Sigmoid colon (tissue), 7 donors: Measurements from ENCODE around the gene FNTB. TPM values are rescaled to one million over a fixed set of nuclear protein-coding genes. Genes with fewer than 3 reads are reported as not detected.

Experiments used
- DNase-seq: peaks from one replicate; pipeline ENCODE4 v3.0.0-alpha.2; 2019
- H3K27ac ChIP-seq, 4 donors: fragments of 200-600 bp; sonication (generic); one replicate each; pipeline ENCODE4 v1.5.1; 2016 to 2019; ENCODE audit warnings: mild to moderate bottlenecking in 1 of 4
- H3K27me3 ChIP-seq, 3 donors: fragments of 200-600 bp; sonication (generic); one replicate each; pipeline ENCODE4 v1.5.1; 2019; ENCODE audit warnings: mild to moderate bottlenecking in 1 of 3
- H3K36me3 ChIP-seq, 4 donors: fragments of 200-600 bp; sonication (generic); one replicate each; pipeline ENCODE4 v1.5.1; 2016 to 2019
- H3K4me1 ChIP-seq, 4 donors: fragments of 200-600 bp; sonication (generic); one replicate each; pipeline ENCODE4 v1.5.1; 2017 to 2019
- H3K4me3 ChIP-seq, 4 donors: fragments of 200-600 bp; sonication (generic); one replicate each; pipeline ENCODE4 v1.5.1; 2017 to 2019; ENCODE audit warnings: mild to moderate bottlenecking in 2 of 4, moderate library complexity in 1 of 4
- H3K9me3 ChIP-seq, 4 donors: fragments of 200-600 bp in 3 of 4; sonication (generic) in 3 of 4; one replicate each; pipeline versions ENCODE4 v1.5.1 to v1.6.1; 2013 to 2019
- EP300 ChIP-seq, 4 donors: sonication (generic); formaldehyde crosslinking; IDR thresholded peaks; one replicate each; pipeline ENCODE4 v1.6.1; 2017; ENCODE audit warnings: antibody characterized with exemption in 4 of 4
- POLR2A ChIP-seq, 2 donors: fragments of 450-650 bp; IDR thresholded peaks; one replicate each; pipeline ENCODE4 v1.6.1; 2016; ENCODE audit warnings: antibody characterized with exemption in 2 of 2, mild to moderate bottlenecking in 2 of 2, moderate library complexity in 2 of 2
- POLR2AphosphoS5 ChIP-seq, 4 donors: sonication (generic); formaldehyde crosslinking; IDR thresholded peaks; one replicate each; pipeline ENCODE4 v1.6.1; 2017; ENCODE audit warnings: antibody characterized with exemption in 4 of 4
- WGBS, 2 donors: extraction: QIAGEN DNeasy Blood & Tissue Kit; methylation state at CpG; one replicate each; pipeline ENCODE4 v1.1.7; 2013; 5-methylcytosine and 5-hydroxymethylcytosine counted together
- intact Hi-C: fragments of 100-400 bp; cut with DNase I; formaldehyde crosslinking; loops from one replicate; pipeline ENCODE4 v1.15.1; 2023
- polyA plus RNA-seq, 3 donors: library from polyadenylated mRNA; stranded (reverse); fragments of 200-250 nt; gene quantifications; one replicate each; pipeline ENCODE4 v1.2.3, GENCODE V29; 2013
- total RNA-seq, 4 donors: library from RNA; depleted of rRNA; stranded (reverse); fragments of >200 nt; gene quantifications; one replicate each; pipeline ENCODE4 v1.1.0, GENCODE V29; 2016
- TF ChIP-seq, protein P1 (sequence below), 4 experiments: fragments of 450-650 bp in 3 of 4; fragments of 200-600 bp in 1 of 4; IDR thresholded peaks; one replicate each; pipeline ENCODE4 v1.5.1; 2016 to 2019; ENCODE audit warnings: antibody characterized with exemption in 4 of 4, mild to moderate bottlenecking in 3 of 4, moderate library complexity in 2 of 4
- donor health status: healthy with polysubstance abuse.
- donor health status: Bipolar disorder and iron deficiency.
- donor health status: healthy.

Gene FNTB
- total and polyA plus RNA-seq, 7 donors = 6.9 to 13.0 (median 10.7) TPM

DNA sequence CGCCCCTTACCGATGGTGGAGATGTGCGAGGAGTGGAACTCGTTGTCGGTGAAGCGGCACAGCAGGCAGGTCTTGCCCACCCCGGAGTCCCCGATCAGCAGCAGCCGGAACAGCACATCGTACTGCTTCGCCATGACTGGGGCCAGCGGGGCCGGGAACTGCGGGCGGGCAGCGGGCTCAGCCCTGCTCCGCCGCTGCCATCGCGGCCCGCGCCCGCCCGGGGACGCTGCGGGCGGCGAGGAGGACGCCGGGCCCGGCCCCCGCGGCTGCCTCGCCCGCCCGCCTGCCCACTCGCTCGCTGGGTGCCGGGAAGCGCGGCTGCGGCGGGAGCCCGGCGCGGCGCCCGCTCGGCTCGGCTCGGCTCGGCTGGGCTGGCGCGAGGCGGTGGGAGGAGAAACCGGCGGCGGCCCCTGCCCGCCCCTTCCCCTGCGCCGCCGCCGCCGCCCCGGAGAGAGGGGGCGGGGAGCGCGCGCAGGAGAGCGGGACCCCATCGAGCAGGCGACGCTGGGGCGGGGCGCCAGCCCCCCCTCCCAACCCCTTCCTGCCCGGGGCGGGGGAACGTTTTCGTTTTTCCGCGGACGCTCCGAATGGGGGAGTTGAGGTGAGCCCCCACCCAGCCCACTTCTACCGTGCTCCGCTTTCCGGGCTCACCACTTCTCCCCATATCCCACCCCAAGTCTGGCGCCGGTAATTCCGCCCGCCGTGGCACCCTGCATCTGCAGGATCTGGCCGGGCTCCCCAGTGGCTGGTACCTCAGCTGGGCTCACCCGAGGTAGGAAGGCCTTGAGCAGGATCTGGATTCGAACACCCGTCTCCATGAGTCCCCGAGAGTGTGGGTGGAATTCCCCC lies 14.5 kb upstream of the FNTB start, which contains the start of gene RAB15:
Gene RAB15 (minus strand): TSS at position 394 of the 849 bp plus-strand sequence. CDS start 260 bp downstream, at position 134.
- no peak for DNase-seq
- H3K4me1 ChIP-seq = peaks cover 0 to 18% (median 14%) of the 10 kb centered on the region in 4 donors
- H3K27ac ChIP-seq = peak within 1 kb of the TSS in 2 of 4 donors; percentile 54 to 62

DNA sequence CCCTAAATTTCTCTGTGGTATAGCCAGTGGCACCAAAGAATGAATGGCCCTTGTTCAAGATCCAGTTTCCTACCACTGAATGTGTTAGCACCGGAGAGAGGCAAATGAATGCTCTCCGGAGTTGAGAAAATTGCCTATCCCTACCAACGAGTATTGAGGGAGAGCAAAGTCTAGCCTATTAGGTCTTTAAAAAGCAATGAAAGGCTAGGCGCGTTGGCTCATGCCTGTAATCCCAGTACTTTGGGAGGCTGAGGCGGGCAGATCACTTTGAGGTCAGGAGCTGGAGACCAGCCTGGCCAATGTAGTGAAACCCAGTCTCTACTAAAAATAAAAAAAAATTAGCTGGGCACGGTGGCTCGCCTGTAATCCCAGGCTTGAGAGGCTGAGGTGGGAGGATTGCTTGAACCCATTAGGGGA lies 13.7 kb upstream of the FNTB start:
- Histone ChIP-seq H3K4me3 (no peak overlapping the region), H3K27ac (no peak overlapping the region), H3K9me3 (no peaks in the 10 kb centered on the region), H3K4me1 (peaks cover 0 to 18% (median 14%) of the 10 kb centered on the region in 4 donors), H3K36me3 (no peaks in the 10 kb centered on the region), H3K27me3 (no peaks in the 10 kb centered on the region)
- WGBS, 2 donors = 19 to 65% methylated on average over 8 of the region's 8 CpGs
- no peak for DNase-seq
- intact Hi-C loops = no loop called here
- no peak for TF ChIP-seq POLR2A (IDR thresholded peaks at IDR 0.05)
- no peak for TF ChIP-seq POLR2AphosphoS5 (IDR thresholded peaks at IDR 0.05)
- TF ChIP-seq, protein P1, sequence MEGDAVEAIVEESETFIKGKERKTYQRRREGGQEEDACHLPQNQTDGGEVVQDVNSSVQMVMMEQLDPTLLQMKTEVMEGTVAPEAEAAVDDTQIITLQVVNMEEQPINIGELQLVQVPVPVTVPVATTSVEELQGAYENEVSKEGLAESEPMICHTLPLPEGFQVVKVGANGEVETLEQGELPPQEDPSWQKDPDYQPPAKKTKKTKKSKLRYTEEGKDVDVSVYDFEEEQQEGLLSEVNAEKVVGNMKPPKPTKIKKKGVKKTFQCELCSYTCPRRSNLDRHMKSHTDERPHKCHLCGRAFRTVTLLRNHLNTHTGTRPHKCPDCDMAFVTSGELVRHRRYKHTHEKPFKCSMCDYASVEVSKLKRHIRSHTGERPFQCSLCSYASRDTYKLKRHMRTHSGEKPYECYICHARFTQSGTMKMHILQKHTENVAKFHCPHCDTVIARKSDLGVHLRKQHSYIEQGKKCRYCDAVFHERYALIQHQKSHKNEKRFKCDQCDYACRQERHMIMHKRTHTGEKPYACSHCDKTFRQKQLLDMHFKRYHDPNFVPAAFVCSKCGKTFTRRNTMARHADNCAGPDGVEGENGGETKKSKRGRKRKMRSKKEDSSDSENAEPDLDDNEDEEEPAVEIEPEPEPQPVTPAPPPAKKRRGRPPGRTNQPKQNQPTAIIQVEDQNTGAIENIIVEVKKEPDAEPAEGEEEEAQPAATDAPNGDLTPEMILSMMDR (IDR thresholded peaks at IDR 0.05) = no peak
- TF ChIP-seq EP300 (IDR thresholded peaks at IDR 0.05) = no peak

More for the DNA sequence above, 14.5 kb upstream of the FNTB start, which contains the start of gene RAB15:
- no peaks in the 10 kb centered on the region for H3K27me3 ChIP-seq
- TF ChIP-seq EP300 (IDR thresholded peaks at IDR 0.05) (no peak), POLR2A (IDR thresholded peaks at IDR 0.05) (no peak), POLR2AphosphoS5 (IDR thresholded peaks at IDR 0.05) (no peak)
- TF ChIP-seq, protein P1 (IDR thresholded peaks at IDR 0.05) = no peak
- H3K9me3 ChIP-seq = no peaks in the 10 kb centered on the region
- intact Hi-C loops = no loop called here
- no peaks in the 10 kb centered on the region for H3K36me3 ChIP-seq
- WGBS, 2 donors = 0 to 1% methylated on average over 96 of the region's 96 CpGs
- H3K4me3 ChIP-seq = peak within 1 kb of the TSS; percentile 56 to 83 (median 76)

DNA sequence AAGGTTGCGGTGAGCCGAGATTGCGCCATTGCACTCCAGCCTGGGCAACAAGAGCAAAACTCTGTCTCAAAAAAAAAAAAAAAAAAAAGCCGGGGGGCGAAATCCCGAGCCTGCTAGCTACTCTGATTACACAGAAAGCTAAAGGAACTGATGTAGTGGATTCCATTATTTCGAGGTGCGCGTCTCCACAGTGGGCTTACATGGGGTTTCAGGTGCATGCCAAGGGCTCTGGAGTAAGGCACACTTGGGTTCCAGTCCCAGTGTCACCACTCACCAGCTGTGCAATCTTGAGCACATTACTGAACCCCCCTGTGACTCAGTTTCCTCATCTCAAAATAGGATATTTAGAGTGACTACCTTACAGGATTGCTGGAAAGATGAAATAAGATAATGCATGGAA lies 12.9 kb upstream of the FNTB start:
- no peak for TF ChIP-seq POLR2AphosphoS5 (IDR thresholded peaks at IDR 0.05)
- TF ChIP-seq, protein P1 (IDR thresholded peaks at IDR 0.05) = no peak
- TF ChIP-seq POLR2A (IDR thresholded peaks at IDR 0.05) = no peak
- no peak for TF ChIP-seq EP300 (IDR thresholded peaks at IDR 0.05)
- peaks cover 0 to 18% (median 14%) of the 10 kb centered on the region in 4 donors for H3K4me1 ChIP-seq
- H3K36me3 ChIP-seq = no peaks in the 10 kb centered on the region
- intact Hi-C loops = no loop called here
- H3K4me3 ChIP-seq = no peak overlapping the region
- H3K27ac ChIP-seq = no peak overlapping the region
- H3K27me3 ChIP-seq = no peaks in the 10 kb centered on the region
- no peak for DNase-seq
- H3K9me3 ChIP-seq = no peaks in the 10 kb centered on the region
- 95 to 98% methylated on average over 9 of the region's 9 CpGs for WGBS, 2 donors

DNA sequence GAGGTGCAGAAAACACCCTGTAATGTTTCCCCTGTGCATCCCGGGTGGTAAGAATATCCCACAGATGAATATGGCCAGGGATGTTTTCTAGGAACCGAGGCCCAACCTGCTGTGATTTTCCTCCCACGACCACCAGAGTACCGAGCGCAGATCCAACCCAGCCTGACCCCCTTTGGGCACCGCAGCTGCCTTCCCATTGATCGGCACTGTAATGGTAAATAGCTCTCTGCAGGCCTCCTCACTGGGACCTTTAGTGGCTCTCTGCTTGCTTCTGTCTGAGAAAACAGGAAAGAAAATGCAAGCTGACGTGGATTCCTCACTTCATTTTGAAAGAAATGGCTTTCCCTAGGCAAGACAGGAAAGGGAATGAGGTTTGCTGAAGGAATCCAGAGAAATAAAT lies 12.1 kb upstream of the FNTB start:
- no peak for TF ChIP-seq POLR2AphosphoS5 (IDR thresholded peaks at IDR 0.05)
- no peak overlapping the region for H3K27ac ChIP-seq
- H3K27me3 ChIP-seq = no peaks in the 10 kb centered on the region
- H3K4me3 ChIP-seq = no peak overlapping the region
- H3K9me3 ChIP-seq = no peaks in the 10 kb centered on the region
- intact Hi-C loops = no loop called here
- no peaks in the 10 kb centered on the region for H3K36me3 ChIP-seq
- WGBS, 2 donors = 83 to 92% methylated on average over 8 of the region's 8 CpGs
- no peak for DNase-seq
- H3K4me1 ChIP-seq = peaks cover 0 to 18% (median 14%) of the 10 kb centered on the region in 4 donors

DNA sequence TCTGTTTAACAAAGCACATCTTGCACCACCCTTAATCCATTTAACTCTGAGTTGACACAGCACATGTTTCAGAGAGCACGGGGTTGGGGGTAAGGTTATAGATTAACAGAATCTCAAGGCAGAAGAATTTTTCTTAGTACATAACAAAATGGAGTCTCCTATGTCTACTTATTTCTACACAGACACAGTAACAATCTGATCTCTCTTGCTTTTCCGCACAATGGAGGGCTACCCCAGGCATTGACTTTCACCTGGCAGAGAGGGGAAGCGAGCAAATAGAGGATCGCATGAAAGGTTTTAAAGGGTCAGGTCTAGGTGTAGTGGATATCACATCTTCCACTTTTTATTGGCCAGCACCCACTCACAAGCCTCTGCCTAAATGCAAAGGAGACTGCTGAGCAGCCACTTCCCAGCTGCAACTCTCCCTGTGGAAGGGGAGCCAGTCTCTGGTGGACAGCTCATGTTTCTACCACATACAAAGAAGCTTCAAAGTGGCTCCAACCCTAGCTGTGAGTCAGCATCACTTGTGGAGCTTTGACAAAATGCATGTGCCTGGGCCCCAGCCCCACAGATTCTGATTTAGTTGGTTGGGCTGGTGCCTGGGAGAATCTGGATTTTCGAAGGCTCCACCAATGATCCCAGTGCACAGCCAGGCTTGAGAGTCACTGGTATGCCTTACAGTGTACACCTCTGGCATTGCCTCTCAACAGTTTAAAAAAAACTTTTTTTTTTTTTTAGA lies 7.2 kb upstream of the FNTB start:
- Histone ChIP-seq H3K27me3 (no peaks in the 10 kb centered on the region), H3K4me3 (no peak overlapping the region), H3K27ac (no peak overlapping the region), H3K36me3 (no peaks in the 10 kb centered on the region), H3K9me3 (no peaks in the 10 kb centered on the region), H3K4me1 (peaks cover 0 to 4% (median 3%) of the 10 kb centered on the region in 4 donors)
- no peak for DNase-seq
- intact Hi-C loops = no loop called here
- no peak for TF ChIP-seq POLR2A (IDR thresholded peaks at IDR 0.05)
- TF ChIP-seq, protein P1 (IDR thresholded peaks at IDR 0.05) = no peak
- TF ChIP-seq POLR2AphosphoS5 (IDR thresholded peaks at IDR 0.05) = no peak
- TF ChIP-seq EP300 (IDR thresholded peaks at IDR 0.05) = no peak
- 81 to 92% methylated on average over 5 of the region's 5 CpGs for WGBS, 2 donors
